ENCODE results near the gene VDAC2.

VDAC2 gene

GRCh38 chr10:75231672-75232581, 21.3 kb downstream of the VDAC2 start:
- no peak for DNase-seq

- DNase-seq = no peak
Measured at GRCh38 chr10:75233444-75234016, 22.9 kb downstream of the VDAC2 start.

- DNase-seq = peak; percentile 81
Measured at GRCh38 chr10:75234017-75234682, 23.6 kb downstream of the VDAC2 start.

- no peak for DNase-seq
Measured at GRCh38 chr10:75234683-75235374, 24.2 kb downstream of the VDAC2 start.

GRCh38 chr10:75235375-75236177, 25.0 kb downstream of the VDAC2 start, which contains the start of gene COMTD1:
TSS of gene COMTD1 (minus strand) at chr10:75235957. CDS start at chr10:75235928, 29 bp downstream.
- peak; percentile 73 for DNase-seq

GRCh38 chr10:75236178-75236825, 25.7 kb downstream of the VDAC2 start:
- no peak for DNase-seq

GRCh38 chr10:75238182-75239095, 27.8 kb downstream of the VDAC2 start:
- DNase-seq = no peak

GRCh38 chr10:75239096-75239790, 28.6 kb downstream of the VDAC2 start:
- DNase-seq = no peak

GRCh38 chr10:75240329-75241076, 29.9 kb downstream of the VDAC2 start:
- no peak for DNase-seq

GRCh38 chr10:75243426-75243825, 32.8 kb downstream of the VDAC2 start:
- no peak for DNase-seq

GRCh38 chr10:75244487-75245353, 34.1 kb downstream of the VDAC2 start:
- DNase-seq = no peak

GRCh38 chr10:75245354-75246250, 35.0 kb downstream of the VDAC2 start:
- no peak for DNase-seq

- DNase-seq = no peak
Measured at GRCh38 chr10:75246506-75246905, 35.9 kb downstream of the VDAC2 start.

GRCh38 chr10:75247797-75248196, 37.2 kb downstream of the VDAC2 start:
- DNase-seq = no peak

- DNase-seq = no peak
Measured at GRCh38 chr10:75250934-75251333, 40.3 kb downstream of the VDAC2 start.

GRCh38 chr10:75253281-75254220, 43.0 kb downstream of the VDAC2 start:
- no peak for DNase-seq

Measured in MV-4-11 (cell line).